Myometrial cell (primary cell): ENCODE results near the gene CALCOCO1. TPM values are rescaled to one million over a fixed set of nuclear protein-coding genes. Genes with fewer than 3 reads are reported as not detected.

Source experiments
- total RNA-seq: library from RNA; depleted of rRNA; stranded (reverse); fragments of >200 nt; gene quantifications from 2 replicates; pipeline ENCODE4 v1.2.3, GENCODE V29; 2015

The CALCOCO1 gene, protein sequence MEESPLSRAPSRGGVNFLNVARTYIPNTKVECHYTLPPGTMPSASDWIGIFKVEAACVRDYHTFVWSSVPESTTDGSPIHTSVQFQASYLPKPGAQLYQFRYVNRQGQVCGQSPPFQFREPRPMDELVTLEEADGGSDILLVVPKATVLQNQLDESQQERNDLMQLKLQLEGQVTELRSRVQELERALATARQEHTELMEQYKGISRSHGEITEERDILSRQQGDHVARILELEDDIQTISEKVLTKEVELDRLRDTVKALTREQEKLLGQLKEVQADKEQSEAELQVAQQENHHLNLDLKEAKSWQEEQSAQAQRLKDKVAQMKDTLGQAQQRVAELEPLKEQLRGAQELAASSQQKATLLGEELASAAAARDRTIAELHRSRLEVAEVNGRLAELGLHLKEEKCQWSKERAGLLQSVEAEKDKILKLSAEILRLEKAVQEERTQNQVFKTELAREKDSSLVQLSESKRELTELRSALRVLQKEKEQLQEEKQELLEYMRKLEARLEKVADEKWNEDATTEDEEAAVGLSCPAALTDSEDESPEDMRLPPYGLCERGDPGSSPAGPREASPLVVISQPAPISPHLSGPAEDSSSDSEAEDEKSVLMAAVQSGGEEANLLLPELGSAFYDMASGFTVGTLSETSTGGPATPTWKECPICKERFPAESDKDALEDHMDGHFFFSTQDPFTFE
- 68.6 and 78.7 TPM in 2 replicates for total RNA-seq

DNA sequence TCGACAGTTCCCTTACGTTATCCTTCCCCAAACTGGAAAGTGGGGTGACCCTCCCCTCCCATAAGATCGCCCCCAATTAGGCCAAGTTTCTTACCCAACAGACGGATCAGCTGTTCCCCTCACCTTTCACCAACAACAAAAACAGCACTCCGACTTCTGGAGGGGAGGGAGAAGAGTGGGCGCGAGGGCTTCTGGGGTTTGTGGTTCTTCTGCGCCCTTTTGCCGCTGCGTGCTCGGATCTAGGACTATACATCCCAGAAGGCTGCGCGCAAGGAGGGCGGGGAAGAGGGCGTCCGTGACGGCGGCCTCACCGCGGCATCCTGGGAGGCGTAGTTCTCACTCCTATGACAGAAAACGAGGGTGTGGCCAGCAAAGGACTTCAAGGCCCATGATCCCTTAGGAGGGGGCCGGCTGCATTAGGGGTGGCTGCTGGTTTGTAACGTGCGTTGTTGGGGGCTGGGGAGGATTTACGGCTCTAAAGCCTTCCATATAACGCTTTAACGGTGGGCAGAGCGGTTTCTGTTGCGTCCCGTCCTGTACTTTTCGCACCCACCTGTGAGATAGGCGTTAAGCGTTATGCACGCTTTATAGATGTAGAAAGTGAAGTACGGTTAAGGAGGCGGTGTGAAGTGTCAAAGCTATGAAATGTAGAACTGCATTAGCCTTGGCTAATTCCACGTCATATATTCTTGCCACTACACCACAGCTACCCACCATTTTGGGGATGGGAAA lies at the start of gene CALCOCO1:
Gene CALCOCO1 (minus strand): TSS at position 143 of the 732 bp plus-strand sequence. CDS start 2,210 bp downstream, outside the sequence.

DNA sequence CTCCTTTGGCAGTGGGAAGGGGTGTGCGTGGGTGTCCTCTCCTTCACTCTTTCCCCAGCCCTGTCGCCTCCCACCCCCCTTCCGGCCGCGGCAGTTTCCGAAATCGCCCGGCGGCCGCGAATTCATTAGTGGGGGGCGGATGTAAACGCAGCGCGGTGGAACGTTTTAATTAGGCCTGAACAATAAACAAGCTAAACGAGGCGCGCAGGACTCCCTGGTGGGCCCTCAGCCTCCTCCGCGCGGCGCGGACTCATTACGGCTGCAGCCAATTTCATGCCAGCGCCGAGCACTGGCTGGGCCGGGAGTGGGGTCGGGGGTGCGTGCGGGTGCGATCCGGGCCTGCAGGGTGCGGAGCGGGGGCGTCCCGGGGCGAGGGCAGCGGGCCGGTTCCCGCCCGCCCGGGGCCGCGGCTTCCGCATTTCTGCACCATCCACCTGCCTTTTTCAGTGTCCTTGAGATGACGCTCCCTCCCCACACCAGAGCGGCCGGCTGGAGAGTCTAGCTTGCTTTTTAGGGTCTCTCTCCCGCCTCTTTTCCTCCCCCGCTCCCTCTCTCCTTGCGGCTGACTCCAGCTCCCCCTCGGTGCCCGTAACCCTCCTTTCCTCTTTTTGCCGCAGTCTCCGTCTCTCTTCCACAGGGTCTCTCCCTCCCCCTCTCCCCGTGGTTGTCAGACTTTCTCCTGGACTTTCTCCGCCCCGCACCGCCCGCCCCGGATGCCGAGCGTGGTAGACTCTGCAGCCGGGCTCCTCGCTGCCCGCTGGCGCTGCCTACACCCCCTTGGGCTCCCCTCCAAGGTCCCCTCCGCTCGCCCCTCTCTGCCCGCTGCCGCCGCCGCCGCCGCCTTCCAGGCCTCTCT lies 24.3 kb upstream of the CALCOCO1 start, which contains the start of gene CISTR:
Gene CISTR (minus strand): TSS at position 644 of the 856 bp plus-strand sequence.

DNA sequence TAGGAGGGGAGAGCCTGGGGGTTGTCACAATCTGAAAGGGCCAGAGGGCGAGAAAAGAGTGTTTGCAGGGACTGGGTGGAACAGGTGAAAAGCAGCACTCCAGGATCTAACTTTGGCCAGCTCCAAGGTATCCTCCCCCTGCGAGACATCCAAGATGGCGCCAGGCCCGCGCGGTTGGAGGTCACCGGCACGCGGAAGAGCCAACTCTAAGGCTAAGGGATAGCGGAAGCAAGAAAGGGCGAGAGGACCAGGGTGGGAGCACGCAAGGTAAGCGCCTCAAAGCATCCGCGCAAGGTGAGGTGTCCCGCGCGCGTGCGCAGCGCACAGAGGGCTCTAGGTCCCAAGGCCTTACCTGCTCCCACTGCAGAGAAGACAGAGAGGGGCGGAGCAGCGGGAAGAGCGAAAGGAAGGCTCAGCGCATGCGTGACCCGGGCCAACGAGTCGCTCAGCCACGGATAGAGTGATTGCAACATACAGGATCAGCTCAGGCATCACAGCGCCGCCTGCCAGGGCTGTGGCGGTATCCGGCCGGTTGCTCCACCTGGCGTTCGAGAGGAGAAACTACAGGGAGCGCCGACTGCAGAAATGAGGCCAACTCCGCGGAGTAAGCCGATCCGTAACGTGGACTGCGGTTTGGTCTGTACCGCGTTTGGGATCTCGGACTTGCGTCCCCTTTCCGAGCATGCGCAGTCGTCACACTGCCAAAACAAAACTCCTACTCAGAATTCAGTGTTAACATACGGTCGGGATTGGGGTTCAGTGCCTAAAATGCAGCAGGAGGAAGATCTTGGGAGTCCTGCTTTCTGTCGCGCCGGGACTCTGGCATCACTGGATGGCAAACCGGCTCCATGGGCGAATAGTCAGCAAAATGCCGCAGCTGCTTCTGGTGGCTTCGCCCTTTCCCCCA lies 51.3 kb downstream of the CALCOCO1 start, which contains the start of gene ATP5MC2:
Gene ATP5MC2 (minus strand): TSS at position 383 of the 907 bp plus-strand sequence. CDS start 3,469 bp downstream, outside the sequence.

Other genes starting within 250 kb of the CALCOCO1 start
- gene MAP3K12, start 228.0 kb downstream of the CALCOCO1 start, total RNA-seq: 32.0 and 32.8 TPM in 2 replicates
- 49.3 and 60.5 TPM in 2 replicates for gene TARBP2, start 226.2 kb downstream of the CALCOCO1 start, total RNA-seq
- not detected in 2 replicates for gene NPFF, start 220.0 kb downstream of the CALCOCO1 start, total RNA-seq
- 9.2 and 9.7 TPM in 2 replicates for gene ATF7, start 101.1 kb downstream of the CALCOCO1 start, total RNA-seq
- 498 and 577 TPM in 2 replicates for gene ATP5MC2, start 51.4 kb downstream of the CALCOCO1 start, total RNA-seq
- not detected in 2 replicates for gene CISTR, start 24.5 kb upstream of the CALCOCO1 start, total RNA-seq
- gene HOXC13, start 211.4 kb upstream of the CALCOCO1 start, total RNA-seq: not detected in 2 replicates
- not detected in 2 replicates for gene HOXC12, start 227.5 kb upstream of the CALCOCO1 start, total RNA-seq
- gene HOXC11, start 245.7 kb upstream of the CALCOCO1 start, total RNA-seq: 1.2 and 3.2 TPM in 2 replicates
- gene HOTAIR, start 247.5 kb upstream of the CALCOCO1 start, total RNA-seq: 1.4 TPM in 2 replicates